ENCODE results near the gene SSBP3. TPM values are rescaled to one million over a fixed set of nuclear protein-coding genes. Genes with fewer than 3 reads are reported as not detected.

The SSBP3 gene
- polyA plus RNA-seq, 1 donor (not counting 4 experiments of a cell fraction or from before 2014, with no cell fraction given), result 16.9 TPM

GRCh38 chr1:54315099-54315498 lies 91.1 kb downstream of the SSBP3 start:
- Histone ChIP-seq H3K4me3 (ENCODE audit: control insufficient read depth in 2 of 3, extremely low read depth in 1 of 3, insufficient read depth in 2 of 3, low read depth in 1 of 3, low read length in 3 of 3) (no peak overlapping the region), H3K36me3 (ENCODE audit: control insufficient read depth in 2 of 2, extremely low read depth in 1 of 2, insufficient read depth in 2 of 2, low read length in 2 of 2) (peaks cover 2 to 3% of the 10 kb centered on the region in 2 experiments), H4K20me1 (ENCODE audit: control insufficient read depth, extremely low read depth, insufficient read depth, low read length) (no peaks in the 10 kb centered on the region), H3K79me2 (ENCODE audit: control insufficient read depth, insufficient read depth, low read length) (peaks cover 3% of the 10 kb centered on the region), H3K4me1 (ENCODE audit: control insufficient read depth, extremely low read depth, insufficient read depth, low read length) (peaks cover 12% of the 10 kb centered on the region), H3K9ac (ENCODE audit: control insufficient read depth, extremely low read depth, insufficient read depth, low read length) (no peak overlapping the region), H3K27me3 (ENCODE audit: control insufficient read depth, extremely low read depth, insufficient read depth, low read length) (no peaks in the 10 kb centered on the region), H3K9me3 (ENCODE audit: control insufficient read depth, low read depth, low read length) (no peaks in the 10 kb centered on the region), H3K27ac (ENCODE audit: control insufficient read depth, insufficient read depth, low read length) (no peak overlapping the region), H3K4me2 (ENCODE audit: control insufficient read depth, extremely low read depth, insufficient read depth, low read depth, low read length) (no peak overlapping the region), H2AFZ (ENCODE audit: control insufficient read depth, low read length) (no peak overlapping the region), H3K9me1 (ENCODE audit: control insufficient read depth, extremely low read depth, insufficient read depth, low read length) (no peaks in the 10 kb centered on the region)
- DNase-seq (ENCODE audit: low read depth, low spot score) (no peak), FAIRE-seq (no peak)
- dilution Hi-C loops (cut with MboI; ENCODE audit: extremely low pct_ligation_motif_present, low sequenced_read_pairs), result no loop called here
- TF ChIP-seq CTCF (optimal IDR thresholded peaks at IDR 0.05 in 1 of 3, IDR thresholded peaks at IDR 0.05 in 1 of 3, conservative IDR thresholded peaks at IDR 0.05 in 1 of 3; ENCODE audit: extremely low read depth in 1 of 3, insufficient read depth in 2 of 3, low read length in 3 of 3) (no peak), EZH2 (IDR thresholded peaks at IDR 0.05; ENCODE audit: low read length) (no peak)

- H3K4me2 ChIP-seq (ENCODE audit: control insufficient read depth, extremely low read depth, insufficient read depth, low read depth, low read length), result no peak overlapping the region
- FAIRE-seq (no peak), DNase-seq (ENCODE audit: low read depth, low spot score) (no peak)
- no peak overlapping the region for H3K27ac ChIP-seq (ENCODE audit: control insufficient read depth, insufficient read depth, low read length)
- dilution Hi-C loops (cut with MboI; ENCODE audit: extremely low pct_ligation_motif_present, low sequenced_read_pairs), result no loop called here
- H3K9ac ChIP-seq (ENCODE audit: control insufficient read depth, extremely low read depth, insufficient read depth, low read length), result no peak overlapping the region
- H3K27me3 ChIP-seq (ENCODE audit: control insufficient read depth, extremely low read depth, insufficient read depth, low read length), result no peaks in the 10 kb centered on the region
- H3K9me3 ChIP-seq (ENCODE audit: control insufficient read depth, low read depth, low read length), result no peaks in the 10 kb centered on the region
- no peak overlapping the region for H2AFZ ChIP-seq (ENCODE audit: control insufficient read depth, low read length)
- H3K4me1 ChIP-seq (ENCODE audit: control insufficient read depth, extremely low read depth, insufficient read depth, low read length), result peaks cover 16% of the 10 kb centered on the region
- H4K20me1 ChIP-seq (ENCODE audit: control insufficient read depth, extremely low read depth, insufficient read depth, low read length), result no peaks in the 10 kb centered on the region
- H3K9me1 ChIP-seq (ENCODE audit: control insufficient read depth, extremely low read depth, insufficient read depth, low read length), result no peaks in the 10 kb centered on the region
- H3K36me3 ChIP-seq (ENCODE audit: control insufficient read depth in 2 of 2, extremely low read depth in 1 of 2, insufficient read depth in 2 of 2, low read length in 2 of 2), result peaks cover 2 to 3% of the 10 kb centered on the region in 2 experiments
- TF ChIP-seq EZH2 (IDR thresholded peaks at IDR 0.05; ENCODE audit: low read length) (no peak), CTCF (optimal IDR thresholded peaks at IDR 0.05 in 1 of 3, IDR thresholded peaks at IDR 0.05 in 1 of 3, conservative IDR thresholded peaks at IDR 0.05 in 1 of 3; ENCODE audit: extremely low read depth in 1 of 3, insufficient read depth in 2 of 3, low read length in 3 of 3) (no peak)
- no peak overlapping the region for H3K4me3 ChIP-seq (ENCODE audit: control insufficient read depth in 2 of 3, extremely low read depth in 1 of 3, insufficient read depth in 2 of 3, low read depth in 1 of 3, low read length in 3 of 3)
- peaks cover 3% of the 10 kb centered on the region for H3K79me2 ChIP-seq (ENCODE audit: control insufficient read depth, insufficient read depth, low read length)
Observed at GRCh38 chr1:54314696-54315095, 91.5 kb downstream of the SSBP3 start.
